HL-60 (cell line): ENCODE results near the gene SMG6.

ENCODE experiments used
- POLR2AphosphoS5 ChIP-seq: IDR thresholded peaks from 2 replicates; pipeline ENCODE4 v1.6.1; 2012; ENCODE audit warnings: low read depth
- SPI1 ChIP-seq: IDR thresholded peaks from 2 replicates; pipeline ENCODE4 v1.6.1; 2012; ENCODE audit warnings: low read depth, mild to moderate bottlenecking, borderline replicate concordance
- TF ChIP-seq, protein P1 (sequence below): IDR thresholded peaks from one replicate; pipeline ENCODE4 v1.5.1; 2011; ENCODE audit warnings: low read length, control low read depth, inconsistent platforms; ENCODE audit not compliant: insufficient read depth

DNA sequence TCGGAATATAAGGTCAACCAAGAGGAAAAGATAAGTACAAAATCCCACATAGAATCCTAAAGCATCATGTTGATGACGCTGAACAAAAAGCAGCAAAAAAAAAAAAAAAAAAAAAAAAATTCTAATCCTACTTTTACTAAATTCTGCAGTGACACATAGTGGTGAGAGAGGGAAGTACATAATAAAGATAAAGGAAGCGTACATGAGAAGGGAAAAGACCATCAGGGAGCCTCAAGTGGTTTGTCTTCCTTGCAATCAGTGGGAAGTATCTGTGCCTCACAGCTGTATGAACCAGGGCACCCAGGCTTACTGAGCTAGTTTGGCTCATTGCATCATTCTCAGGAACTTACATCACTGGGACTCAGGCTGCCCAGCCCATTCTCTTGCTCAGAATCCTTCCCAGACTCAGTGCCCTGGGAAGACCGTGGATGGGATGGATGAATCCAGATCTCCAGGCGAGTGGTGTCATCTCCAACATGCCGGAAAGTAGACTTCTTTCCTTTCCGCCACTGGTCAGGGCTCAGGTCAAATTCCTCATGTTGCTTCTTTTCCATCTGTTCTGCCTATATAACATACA lies 21.2 kb downstream of the SMG6 start:
- TF ChIP-seq, protein P1, sequence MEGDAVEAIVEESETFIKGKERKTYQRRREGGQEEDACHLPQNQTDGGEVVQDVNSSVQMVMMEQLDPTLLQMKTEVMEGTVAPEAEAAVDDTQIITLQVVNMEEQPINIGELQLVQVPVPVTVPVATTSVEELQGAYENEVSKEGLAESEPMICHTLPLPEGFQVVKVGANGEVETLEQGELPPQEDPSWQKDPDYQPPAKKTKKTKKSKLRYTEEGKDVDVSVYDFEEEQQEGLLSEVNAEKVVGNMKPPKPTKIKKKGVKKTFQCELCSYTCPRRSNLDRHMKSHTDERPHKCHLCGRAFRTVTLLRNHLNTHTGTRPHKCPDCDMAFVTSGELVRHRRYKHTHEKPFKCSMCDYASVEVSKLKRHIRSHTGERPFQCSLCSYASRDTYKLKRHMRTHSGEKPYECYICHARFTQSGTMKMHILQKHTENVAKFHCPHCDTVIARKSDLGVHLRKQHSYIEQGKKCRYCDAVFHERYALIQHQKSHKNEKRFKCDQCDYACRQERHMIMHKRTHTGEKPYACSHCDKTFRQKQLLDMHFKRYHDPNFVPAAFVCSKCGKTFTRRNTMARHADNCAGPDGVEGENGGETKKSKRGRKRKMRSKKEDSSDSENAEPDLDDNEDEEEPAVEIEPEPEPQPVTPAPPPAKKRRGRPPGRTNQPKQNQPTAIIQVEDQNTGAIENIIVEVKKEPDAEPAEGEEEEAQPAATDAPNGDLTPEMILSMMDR = no peak
- TF ChIP-seq POLR2AphosphoS5 (no peak), SPI1 (no peak)
